Type B pancreatic cell (in vitro differentiated cells): Measurements from ENCODE around the gene CLEC1A. TPM values are rescaled to one million over a fixed set of nuclear protein-coding genes. Genes with fewer than 3 reads are reported as not detected.
"Not testable (repeated sequence)": the region's sequence is repeated elsewhere in the genome, so short reads cannot be mapped to it uniquely, and the experiment has no call there.

Experiments used
- DNase-seq: peaks from one replicate; pipeline ENCODE4 v3.0.0; 2021; ENCODE audit warnings: mixed read lengths; ENCODE audit not compliant: unreplicated experiment; ENCODE audit errors: extremely low spot score
- H3K27ac Mint-ChIP-seq: 2 replicates; pipeline ENCODE4 v1.8.0; 2021; ENCODE audit warnings: mild to moderate bottlenecking, mixed read lengths
- H3K27me3 Mint-ChIP-seq: 2 replicates; pipeline ENCODE4 v1.8.0; 2021; ENCODE audit warnings: mixed read lengths
- H3K36me3 Mint-ChIP-seq: 2 replicates; pipeline ENCODE4 v1.8.0; 2021; ENCODE audit warnings: mixed read lengths
- H3K4me1 Mint-ChIP-seq: one replicate; pipeline ENCODE4 v1.8.0; 2021; ENCODE audit warnings: mixed read lengths; ENCODE audit not compliant: unreplicated experiment
- H3K4me3 Mint-ChIP-seq: 2 replicates; pipeline ENCODE4 v1.8.0; 2021; ENCODE audit warnings: mild to moderate bottlenecking, mixed read lengths
- H3K9me3 Mint-ChIP-seq: 2 replicates; pipeline ENCODE4 v1.8.0; 2021; ENCODE audit warnings: mixed read lengths
- total RNA-seq: library from RNA; stranded (reverse); gene quantifications from 2 replicates; pipeline ENCODE4 v1.2.1, GENCODE V29; 2021; ENCODE audit warnings: low replicate concordance
- TF ChIP-seq, protein P1 (sequence below): fragments of 200-600 bp; sonication (generic); conservative IDR thresholded peaks from 2 replicates; pipeline ENCODE4 v1.5.0; 2021; ENCODE audit warnings: antibody characterized with exemption, mild to moderate bottlenecking

The CLEC1A gene
- total RNA-seq, 1 donor from 2014 or later, result 3.6 TPM

DNA sequence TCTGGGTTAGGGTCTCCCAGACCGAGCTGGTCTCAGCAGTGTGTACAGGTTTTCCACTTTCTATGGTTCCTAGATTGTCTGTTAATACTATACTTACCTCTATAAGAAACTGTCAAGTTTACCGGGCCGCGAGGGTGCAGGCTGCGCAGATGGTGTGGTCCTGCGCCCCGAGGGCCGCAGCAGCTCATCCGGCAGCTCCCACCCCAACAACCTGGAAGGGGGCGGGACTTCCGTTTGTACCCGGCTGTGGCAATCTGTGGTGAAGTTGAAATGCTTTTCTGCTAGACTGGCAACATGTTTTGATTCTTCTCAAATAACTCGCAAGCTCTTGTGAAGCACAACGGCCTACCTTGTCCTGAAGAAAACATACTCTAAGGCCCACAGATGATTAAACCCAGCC lies 68.3 kb downstream of the CLEC1A start, which contains the start of gene CLEC9A:
Gene CLEC9A, plus strand, starts transcription at position 237 of the 400 bp plus-strand sequence. CDS start 22,006 bp downstream, outside the sequence.
- Mint-ChIP-seq H3K27me3 (peaks cover 8% of the 10 kb centered on the region), H3K27ac (no peak within 1 kb of the TSS), H3K4me1 (no peaks in the 10 kb centered on the region), H3K36me3 (no peaks in the 10 kb centered on the region), H3K9me3 (no peaks in the 10 kb centered on the region), H3K4me3 (no peak within 1 kb of the TSS)
- DNase-seq, result no peak
- TF ChIP-seq, protein P1, sequence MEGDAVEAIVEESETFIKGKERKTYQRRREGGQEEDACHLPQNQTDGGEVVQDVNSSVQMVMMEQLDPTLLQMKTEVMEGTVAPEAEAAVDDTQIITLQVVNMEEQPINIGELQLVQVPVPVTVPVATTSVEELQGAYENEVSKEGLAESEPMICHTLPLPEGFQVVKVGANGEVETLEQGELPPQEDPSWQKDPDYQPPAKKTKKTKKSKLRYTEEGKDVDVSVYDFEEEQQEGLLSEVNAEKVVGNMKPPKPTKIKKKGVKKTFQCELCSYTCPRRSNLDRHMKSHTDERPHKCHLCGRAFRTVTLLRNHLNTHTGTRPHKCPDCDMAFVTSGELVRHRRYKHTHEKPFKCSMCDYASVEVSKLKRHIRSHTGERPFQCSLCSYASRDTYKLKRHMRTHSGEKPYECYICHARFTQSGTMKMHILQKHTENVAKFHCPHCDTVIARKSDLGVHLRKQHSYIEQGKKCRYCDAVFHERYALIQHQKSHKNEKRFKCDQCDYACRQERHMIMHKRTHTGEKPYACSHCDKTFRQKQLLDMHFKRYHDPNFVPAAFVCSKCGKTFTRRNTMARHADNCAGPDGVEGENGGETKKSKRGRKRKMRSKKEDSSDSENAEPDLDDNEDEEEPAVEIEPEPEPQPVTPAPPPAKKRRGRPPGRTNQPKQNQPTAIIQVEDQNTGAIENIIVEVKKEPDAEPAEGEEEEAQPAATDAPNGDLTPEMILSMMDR, result no peak

DNA sequence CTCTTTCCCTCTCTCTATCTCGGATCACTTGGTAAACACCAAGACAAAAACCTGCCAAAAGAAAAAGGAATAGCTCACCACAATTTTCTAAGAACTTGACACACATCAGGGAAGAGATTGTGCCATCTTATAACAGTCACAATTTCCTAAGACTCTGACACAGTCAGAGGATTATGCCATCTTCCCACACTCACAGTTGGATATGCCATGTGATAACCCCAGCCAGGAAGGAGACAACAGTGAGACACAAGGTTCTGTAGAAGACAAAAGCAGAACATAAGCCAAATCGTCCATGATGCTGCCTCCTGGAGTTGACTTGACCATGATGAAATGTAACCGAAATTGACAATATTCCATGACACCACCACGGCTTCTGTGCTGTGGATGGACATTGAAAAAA lies 71.1 kb downstream of the CLEC1A start:
- Mint-ChIP-seq H3K9me3 (no peaks in the 10 kb centered on the region), H3K27ac (no peak overlapping the region), H3K36me3 (no peaks in the 10 kb centered on the region), H3K4me3 (no peak overlapping the region), H3K4me1 (no peaks in the 10 kb centered on the region), H3K27me3 (peaks cover 8% of the 10 kb centered on the region)
- no peak for DNase-seq
- TF ChIP-seq, protein P1, result no peak

DNA sequence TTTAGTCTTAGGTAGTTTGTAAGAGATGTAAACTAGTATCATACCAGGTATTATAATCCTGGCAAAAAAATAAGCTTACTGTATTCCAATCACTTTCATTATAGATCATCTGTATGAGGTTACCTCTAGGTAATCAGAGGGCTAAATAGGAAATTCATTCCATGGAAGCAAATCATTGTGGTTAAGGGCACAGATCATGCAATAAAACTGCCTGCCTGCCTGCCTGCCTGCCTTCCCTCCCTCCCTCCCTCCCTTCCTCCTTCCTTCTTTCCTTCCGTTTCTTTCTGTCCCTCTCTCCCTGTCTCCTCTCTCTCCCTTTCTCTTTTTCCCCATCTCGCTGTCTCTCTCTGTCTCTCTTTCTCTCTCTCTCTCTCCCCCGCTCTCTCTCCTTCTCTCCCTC lies 71.5 kb downstream of the CLEC1A start:
- H3K36me3 Mint-ChIP-seq, result no peaks in the 10 kb centered on the region
- H3K27ac Mint-ChIP-seq, result no peak overlapping the region
- no peaks in the 10 kb centered on the region for H3K9me3 Mint-ChIP-seq
- no peak overlapping the region for H3K4me3 Mint-ChIP-seq
- H3K4me1 Mint-ChIP-seq, result no peaks in the 10 kb centered on the region
- no peak for DNase-seq
- H3K27me3 Mint-ChIP-seq, result peaks cover 8% of the 10 kb centered on the region
- TF ChIP-seq, protein P1, result no peak

DNA sequence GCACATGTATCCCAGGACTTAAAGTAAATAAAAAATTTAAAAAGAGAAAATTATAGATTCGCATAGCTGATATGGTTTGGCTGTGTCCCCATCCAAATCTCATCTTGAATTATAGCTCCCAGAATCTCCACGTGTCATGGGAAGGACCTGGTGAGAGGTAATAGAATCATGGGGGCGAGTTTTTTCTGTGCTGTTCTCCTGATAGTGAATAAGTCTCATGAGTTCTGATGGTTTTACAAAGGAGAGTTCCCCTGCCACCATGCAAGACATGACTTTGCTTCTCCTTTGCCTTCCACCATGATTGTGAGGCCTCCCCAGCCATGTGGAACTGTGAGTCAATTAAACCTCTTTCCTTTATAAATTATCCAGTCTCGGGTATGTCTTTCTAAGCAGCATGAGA lies 72.1 kb downstream of the CLEC1A start:
- H3K27me3 Mint-ChIP-seq, H3K4me1 Mint-ChIP-seq, H3K9me3 Mint-ChIP-seq, H3K4me3 Mint-ChIP-seq, H3K27ac Mint-ChIP-seq, DNase-seq, H3K36me3 Mint-ChIP-seq: not testable (repeated sequence)

DNA sequence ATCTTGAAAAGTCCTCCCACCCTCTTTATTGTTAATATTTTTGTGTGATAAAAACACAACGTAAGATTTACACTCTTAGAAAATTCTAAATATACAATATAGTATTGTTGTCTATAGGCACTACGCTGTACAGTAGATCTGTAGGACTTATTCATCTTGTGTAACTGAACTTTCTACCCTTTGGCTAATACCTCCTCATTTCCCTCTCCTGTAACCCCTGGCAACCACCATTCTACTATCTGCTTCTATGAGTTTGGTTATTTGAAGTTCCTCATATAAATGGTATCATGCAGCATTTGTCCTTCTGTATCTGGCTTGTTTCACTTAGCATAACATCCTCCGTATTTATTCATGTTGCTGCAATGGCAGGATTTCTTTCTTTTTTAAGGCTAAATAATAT lies 73.5 kb downstream of the CLEC1A start:
- Mint-ChIP-seq H3K4me3 (no peak overlapping the region), H3K9me3 (no peaks in the 10 kb centered on the region), H3K27ac (no peak overlapping the region), H3K36me3 (no peaks in the 10 kb centered on the region), H3K27me3 (peaks cover 8% of the 10 kb centered on the region), H3K4me1 (no peaks in the 10 kb centered on the region)
- TF ChIP-seq, protein P1, result no peak
- DNase-seq, result no peak

DNA sequence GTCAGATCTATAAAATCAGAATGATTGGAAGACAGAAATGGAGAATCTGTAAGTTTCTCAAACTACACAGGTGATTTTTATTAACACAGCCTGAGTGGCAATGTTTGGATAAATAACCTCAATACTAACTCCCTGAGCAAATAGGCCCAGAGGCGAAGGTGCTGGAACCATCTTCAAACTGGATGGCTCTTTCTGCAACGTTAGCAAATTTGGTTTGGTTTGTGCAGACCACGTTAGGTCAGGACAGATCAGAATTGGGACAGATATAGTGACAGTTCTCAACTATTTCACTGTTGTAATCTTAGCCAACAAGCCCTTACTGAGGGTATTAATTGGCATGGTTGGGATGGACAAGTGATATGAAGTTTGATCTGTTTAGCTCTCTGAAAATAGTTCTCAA lies 77.4 kb downstream of the CLEC1A start:
- no peak for DNase-seq
- no peak overlapping the region for H3K27ac Mint-ChIP-seq
- TF ChIP-seq, protein P1, result no peak
- H3K27me3 Mint-ChIP-seq, result peaks cover 3% of the 10 kb centered on the region
- no peak overlapping the region for H3K4me3 Mint-ChIP-seq
- H3K9me3 Mint-ChIP-seq, result no peaks in the 10 kb centered on the region
- no peaks in the 10 kb centered on the region for H3K36me3 Mint-ChIP-seq
- no peaks in the 10 kb centered on the region for H3K4me1 Mint-ChIP-seq

Other genes with a start within 250 kb of the CLEC1A start
- gene CLEC2B, start 229.6 kb downstream of the CLEC1A start, total RNA-seq, result not detected in 2 replicates
- not detected in 2 replicates for gene KLRF2, start 217.5 kb downstream of the CLEC1A start, total RNA-seq
- gene CLEC2A, start 166.6 kb downstream of the CLEC1A start, total RNA-seq, result not detected in 2 replicates
- gene CLEC12A, start 127.6 kb downstream of the CLEC1A start, total RNA-seq, result 0.50 and 0.65 TPM in 2 replicates
- 0.62 TPM in 1 of 2 replicates, not detected in the other for gene CLEC1B, start 99.9 kb downstream of the CLEC1A start, total RNA-seq
- gene CLEC12B, start 88.4 kb downstream of the CLEC1A start, total RNA-seq, result not detected in 2 replicates
- gene CLEC9A, start 68.3 kb downstream of the CLEC1A start, total RNA-seq, result not detected in 2 replicates
- gene CLEC7A, start 31.2 kb upstream of the CLEC1A start, total RNA-seq, result 1.8 and 16.2 TPM in 2 replicates
- 0.19 and 2.8 TPM in 2 replicates for gene OLR1, start 73.1 kb upstream of the CLEC1A start, total RNA-seq
- gene TMEM52B, start 80.0 kb upstream of the CLEC1A start, total RNA-seq, result 0.68 and 3.4 TPM in 2 replicates
- 43.5 and 252 TPM in 2 replicates for gene GABARAPL1, start 113.9 kb upstream of the CLEC1A start, total RNA-seq
- 0.48 TPM in 1 of 2 replicates, not detected in the other for gene KLRD1, start 208.9 kb upstream of the CLEC1A start, total RNA-seq